Measurements from ENCODE around the gene RRH.
"Not testable (repeated sequence)": the region's sequence is repeated elsewhere in the genome, so short reads cannot be mapped to it uniquely, and the experiment has no call there.

RRH gene

DNA sequence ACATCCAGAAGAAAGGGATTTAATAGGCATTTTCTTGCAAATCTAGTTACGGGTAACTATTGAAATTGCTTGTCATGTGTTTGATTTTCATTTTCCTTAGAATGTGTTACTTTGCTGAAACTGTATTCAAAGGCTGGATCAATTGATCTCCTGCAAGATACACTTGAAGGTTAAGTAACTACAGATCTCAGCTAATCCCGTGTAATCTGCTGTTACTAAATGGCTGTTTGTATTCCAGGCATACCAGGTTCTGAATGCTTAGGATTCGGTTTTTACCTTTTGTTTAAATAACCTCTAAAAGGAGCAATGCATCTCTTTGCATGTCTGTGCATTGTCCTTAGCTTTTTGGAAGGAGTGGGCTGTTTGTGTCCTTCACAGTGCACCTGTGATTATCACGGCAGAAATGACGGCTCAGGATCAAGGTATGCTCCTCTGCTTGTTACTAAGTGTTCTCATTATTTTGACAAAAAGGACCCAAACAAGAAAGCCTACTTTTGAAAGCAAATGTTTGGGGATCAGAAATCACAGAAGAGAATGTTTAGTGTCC, 20.2 kb downstream of the RRH start, which contains the start of gene LRIT3:
LRIT3 (plus strand) TSS at position 212 of the 547 bp plus-strand sequence; CDS start at position 307, 95 bp downstream.
- Histone ChIP-seq H3K4me2 (ENCODE audit: low read length) (no peak within 1 kb of the TSS), H3K9ac (ENCODE audit: low read depth, low read length) (no peak within 1 kb of the TSS), H3K36me3 (ENCODE audit: insufficient read depth, low read length) (no peaks in the 10 kb centered on the region)

DNA sequence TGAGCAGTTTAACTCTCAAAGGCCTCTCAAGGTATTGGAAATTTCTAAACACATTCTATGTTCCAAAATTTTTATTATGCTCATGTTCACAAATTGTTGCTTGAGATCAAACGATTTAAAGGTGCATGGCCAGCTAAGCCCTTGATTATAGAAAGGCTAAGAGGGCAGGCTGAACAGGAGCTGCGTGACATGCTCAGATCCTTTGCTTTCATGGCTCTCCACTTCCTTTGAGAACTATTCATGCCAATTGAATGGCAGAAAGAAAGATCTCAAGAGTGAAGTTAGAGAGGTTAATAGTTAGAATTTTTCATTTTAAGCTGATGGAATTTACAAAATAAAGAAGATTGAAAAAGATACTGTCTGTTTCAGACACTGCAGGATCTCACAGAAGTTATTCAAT, 20.7 kb downstream of the RRH start:
- no peak overlapping the region for H3K4me3 ChIP-seq (ENCODE audit: low read length)
- no peak overlapping the region for H3K9ac ChIP-seq (ENCODE audit: low read depth, low read length)
- H3K9me3 ChIP-seq (replicated peaks; ENCODE audit: low read length), result no peaks in the 10 kb centered on the region
- H3K27me3 ChIP-seq (ENCODE audit: control insufficient read depth, insufficient read depth, low read length), result no peaks in the 10 kb centered on the region
- H3K4me2 ChIP-seq (ENCODE audit: low read length), result no peak overlapping the region
- H3K4me1 ChIP-seq (ENCODE audit: control insufficient read depth, insufficient read depth, low read length), result no peaks in the 10 kb centered on the region
- no peaks in the 10 kb centered on the region for H3K36me3 ChIP-seq (ENCODE audit: insufficient read depth, low read length)

More for the DNA sequence above, 20.2 kb downstream of the RRH start, which contains the start of gene LRIT3:
- Histone ChIP-seq H3K9me3 (replicated peaks; ENCODE audit: low read length) (no peaks in the 10 kb centered on the region), H3K27me3 (ENCODE audit: control insufficient read depth, insufficient read depth, low read length) (no peaks in the 10 kb centered on the region), H3K4me1 (ENCODE audit: control insufficient read depth, insufficient read depth, low read length) (no peaks in the 10 kb centered on the region), H3K4me3 (ENCODE audit: low read length) (no peak within 1 kb of the TSS)

DNA sequence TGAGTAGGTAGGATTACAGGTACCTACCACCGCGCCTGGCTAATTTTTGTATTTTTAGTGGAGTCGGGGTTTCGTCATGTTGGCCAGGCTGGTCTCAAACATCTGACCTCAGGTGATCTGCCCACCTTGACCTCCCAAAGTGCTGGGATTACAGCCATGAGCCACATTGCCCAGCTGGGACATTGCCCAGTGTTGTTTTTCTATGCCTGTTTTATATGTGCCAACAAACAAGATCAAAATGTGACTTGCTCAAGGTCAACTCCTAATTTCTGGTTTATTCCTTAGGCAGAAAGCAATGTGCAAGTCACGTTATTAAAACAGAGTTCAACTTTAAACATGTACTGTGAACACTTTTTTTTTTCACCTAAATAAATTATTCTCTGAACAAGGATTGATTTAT, 22.8 kb downstream of the RRH start:
- no peak overlapping the region for H3K4me2 ChIP-seq (ENCODE audit: low read length)
- H3K27me3 ChIP-seq (ENCODE audit: control insufficient read depth, insufficient read depth, low read length), result no peaks in the 10 kb centered on the region
- H3K9ac ChIP-seq (ENCODE audit: low read depth, low read length), result no peak overlapping the region
- H3K9me3 ChIP-seq (replicated peaks; ENCODE audit: low read length), result no peaks in the 10 kb centered on the region
- no peaks in the 10 kb centered on the region for H3K36me3 ChIP-seq (ENCODE audit: insufficient read depth, low read length)
- no peaks in the 10 kb centered on the region for H3K4me1 ChIP-seq (ENCODE audit: control insufficient read depth, insufficient read depth, low read length)
- no peak overlapping the region for H3K4me3 ChIP-seq (ENCODE audit: low read length)

DNA sequence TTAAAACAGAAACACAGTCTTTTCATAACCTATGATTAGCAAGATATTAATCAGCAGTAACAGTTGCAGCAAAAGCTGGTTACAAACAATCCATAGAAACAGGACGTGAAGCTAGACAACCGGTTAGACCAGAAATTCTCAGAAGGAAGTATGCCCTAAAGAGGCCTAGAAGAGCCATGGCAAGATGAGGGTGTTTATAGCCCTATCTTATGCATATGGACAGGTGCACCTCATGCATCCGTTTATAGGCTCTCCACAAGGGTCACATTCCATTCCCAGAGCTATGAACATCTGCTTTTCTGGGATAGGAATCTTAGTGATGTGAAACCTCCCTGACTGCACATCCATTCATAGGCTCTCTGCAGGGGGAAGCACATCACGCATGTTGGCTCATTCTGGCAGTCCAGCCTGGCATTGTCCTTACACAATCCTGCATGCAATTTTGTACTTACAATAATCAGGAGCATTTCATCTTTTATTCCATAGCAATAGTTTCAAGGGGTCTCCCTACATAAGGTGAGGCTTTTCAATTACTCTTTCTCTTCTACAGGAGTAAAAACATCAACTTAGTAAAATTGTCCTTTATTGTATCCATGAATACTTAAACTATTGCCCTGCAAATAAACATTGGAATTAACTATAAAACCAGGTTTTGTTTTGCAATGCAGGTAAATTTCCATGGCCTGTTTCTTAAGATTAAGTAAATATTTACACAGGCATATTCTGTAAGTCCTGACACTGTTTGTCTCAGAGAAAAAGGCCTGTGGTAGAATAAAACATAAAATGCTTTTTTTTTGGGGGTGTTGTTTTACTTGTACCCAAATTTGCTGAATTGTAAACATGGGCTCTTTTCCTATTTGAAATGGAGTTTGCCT, 31.9 kb downstream of the RRH start:
- not testable (repeated sequence) for H3K36me3 ChIP-seq (ENCODE audit: insufficient read depth, low read length); H3K4me3 ChIP-seq (ENCODE audit: low read length); H3K9me3 ChIP-seq (replicated peaks; ENCODE audit: low read length); H3K9ac ChIP-seq (ENCODE audit: low read depth, low read length); H3K27me3 ChIP-seq (ENCODE audit: control insufficient read depth, insufficient read depth, low read length); H3K4me2 ChIP-seq (ENCODE audit: low read length); H3K4me1 ChIP-seq (ENCODE audit: control insufficient read depth, insufficient read depth, low read length)

DNA sequence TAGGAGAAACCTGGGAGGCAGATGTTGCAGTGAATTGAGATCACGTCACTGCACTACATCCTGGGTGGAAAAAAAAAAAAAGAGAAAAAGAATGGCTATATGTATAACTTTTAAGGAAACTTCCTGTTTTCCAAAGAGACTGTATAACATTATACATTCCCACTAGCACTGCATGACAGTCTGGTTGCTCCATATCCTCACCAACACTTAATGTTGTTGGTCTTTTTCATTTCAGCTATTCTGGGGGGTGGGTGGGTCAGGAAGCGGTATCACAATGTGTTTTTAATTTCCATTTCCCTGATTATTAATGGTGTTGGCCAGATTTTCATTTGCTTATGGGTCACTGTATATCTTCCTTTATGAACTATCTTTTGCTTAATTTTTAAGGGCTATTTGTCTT, 33.5 kb downstream of the RRH start:
- Histone ChIP-seq H3K4me1 (ENCODE audit: control insufficient read depth, insufficient read depth, low read length) (no peaks in the 10 kb centered on the region), H3K36me3 (ENCODE audit: insufficient read depth, low read length) (no peaks in the 10 kb centered on the region), H3K9ac (ENCODE audit: low read depth, low read length) (no peak overlapping the region), H3K27me3 (ENCODE audit: control insufficient read depth, insufficient read depth, low read length) (no peaks in the 10 kb centered on the region), H3K9me3 (replicated peaks; ENCODE audit: low read length) (no peaks in the 10 kb centered on the region), H3K4me2 (ENCODE audit: low read length) (no peak overlapping the region), H3K4me3 (ENCODE audit: low read length) (no peak overlapping the region)

DNA sequence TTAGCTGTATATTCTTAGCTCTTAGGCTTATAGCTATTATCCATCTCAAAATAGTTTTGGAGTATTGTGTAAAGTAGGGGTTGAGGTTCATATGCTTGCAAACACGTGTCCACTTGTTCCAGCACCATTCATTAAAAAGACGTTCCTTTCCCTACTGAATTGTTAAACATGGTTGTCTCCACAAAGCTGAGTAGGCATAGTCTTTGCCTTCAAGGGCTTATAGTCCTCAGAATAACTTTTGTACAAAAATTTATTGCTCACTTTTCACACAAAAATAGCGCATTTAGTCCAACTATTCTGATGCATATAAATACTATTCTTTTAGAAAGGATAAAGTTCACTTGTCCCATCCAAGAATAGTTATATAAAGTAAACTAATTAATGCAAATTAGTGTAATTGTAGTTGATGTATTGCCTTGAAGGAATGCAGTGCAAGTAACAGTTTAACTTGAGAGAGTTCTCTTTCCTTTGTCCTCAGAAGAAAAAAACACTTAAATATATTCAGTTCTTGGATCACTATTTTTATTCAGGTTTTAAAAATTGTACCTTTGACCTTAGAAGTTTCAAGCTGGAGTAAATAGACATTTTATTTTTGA, 34.2 kb downstream of the RRH start:
- no peak overlapping the region for H3K9ac ChIP-seq (ENCODE audit: low read depth, low read length)
- H3K4me2 ChIP-seq (ENCODE audit: low read length), result no peak overlapping the region
- no peak overlapping the region for H3K4me3 ChIP-seq (ENCODE audit: low read length)
- H3K36me3 ChIP-seq (ENCODE audit: insufficient read depth, low read length), result no peaks in the 10 kb centered on the region
- H3K4me1 ChIP-seq (ENCODE audit: control insufficient read depth, insufficient read depth, low read length), result no peaks in the 10 kb centered on the region
- no peaks in the 10 kb centered on the region for H3K27me3 ChIP-seq (ENCODE audit: control insufficient read depth, insufficient read depth, low read length)
- H3K9me3 ChIP-seq (replicated peaks; ENCODE audit: low read length), result no peaks in the 10 kb centered on the region

DNA sequence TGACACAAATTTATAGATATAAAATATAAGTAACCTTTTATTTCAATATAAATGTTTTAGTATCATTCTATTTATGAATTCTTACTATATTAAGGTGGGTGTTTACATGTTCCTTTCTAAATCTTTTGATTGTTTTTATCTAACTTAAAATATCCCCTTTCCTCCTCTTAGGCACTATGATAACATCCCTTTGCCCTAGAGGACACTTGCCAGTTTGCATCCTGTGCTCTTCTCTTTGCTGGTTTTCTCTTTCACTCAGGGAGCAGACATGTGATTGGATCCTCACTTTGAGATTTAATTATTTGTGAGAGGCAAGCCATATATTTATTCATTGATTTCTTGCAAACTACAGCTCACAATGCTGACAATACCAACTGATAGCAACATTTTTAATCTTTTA, 36.4 kb downstream of the RRH start:
- no peak overlapping the region for H3K4me3 ChIP-seq (ENCODE audit: low read length)
- H3K4me1 ChIP-seq (ENCODE audit: control insufficient read depth, insufficient read depth, low read length), result no peaks in the 10 kb centered on the region
- H3K36me3 ChIP-seq (ENCODE audit: insufficient read depth, low read length), result no peaks in the 10 kb centered on the region
- H3K9me3 ChIP-seq (replicated peaks; ENCODE audit: low read length), result no peaks in the 10 kb centered on the region
- no peaks in the 10 kb centered on the region for H3K27me3 ChIP-seq (ENCODE audit: control insufficient read depth, insufficient read depth, low read length)
- H3K4me2 ChIP-seq (ENCODE audit: low read length), result no peak overlapping the region
- no peak overlapping the region for H3K9ac ChIP-seq (ENCODE audit: low read depth, low read length)

DNA sequence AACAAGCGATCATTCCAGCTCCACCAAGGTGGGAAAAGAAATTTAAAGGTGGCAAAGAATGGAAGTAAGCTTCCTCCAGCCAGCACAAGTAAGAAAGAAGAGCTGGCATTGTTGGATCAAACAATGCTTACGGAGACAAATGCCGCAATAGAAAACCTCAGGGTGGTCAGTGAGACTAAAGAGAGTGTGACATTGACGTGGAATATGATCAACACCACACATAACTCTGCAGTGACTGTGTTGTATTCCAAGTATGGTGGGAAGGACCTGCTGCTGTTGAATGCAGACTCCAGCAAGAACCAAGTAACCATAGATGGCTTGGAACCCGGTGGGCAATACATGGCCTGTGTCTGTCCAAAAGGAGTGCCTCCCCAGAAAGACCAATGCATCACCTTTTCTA, 42.3 kb downstream of the RRH start:
- Histone ChIP-seq H3K27me3 (ENCODE audit: control insufficient read depth, insufficient read depth, low read length) (no peaks in the 10 kb centered on the region), H3K4me3 (ENCODE audit: low read length) (no peak overlapping the region), H3K4me2 (ENCODE audit: low read length) (no peak overlapping the region), H3K4me1 (ENCODE audit: control insufficient read depth, insufficient read depth, low read length) (no peaks in the 10 kb centered on the region), H3K9ac (ENCODE audit: low read depth, low read length) (no peak overlapping the region), H3K36me3 (ENCODE audit: insufficient read depth, low read length) (no peaks in the 10 kb centered on the region), H3K9me3 (replicated peaks; ENCODE audit: low read length) (no peaks in the 10 kb centered on the region)

DNA sequence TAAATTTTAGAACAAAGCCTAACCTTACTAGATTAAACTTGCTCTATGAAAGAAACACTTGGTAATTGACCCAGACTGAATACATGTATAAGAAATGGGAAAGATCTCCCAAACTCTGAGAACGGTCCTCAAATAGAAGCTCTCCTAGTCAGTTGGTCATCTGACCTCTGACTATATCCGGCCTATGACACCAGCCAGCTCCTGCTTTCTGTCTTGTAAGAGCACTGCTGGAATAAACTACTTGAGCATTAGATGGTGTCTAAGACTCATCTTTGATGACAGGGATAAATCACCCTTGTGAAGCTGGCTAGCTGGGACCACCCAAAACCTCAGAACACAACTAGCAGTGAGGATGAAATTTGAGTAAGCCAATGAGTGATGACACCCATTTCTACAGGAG, 44.3 kb downstream of the RRH start:
- no peak overlapping the region for H3K4me3 ChIP-seq (ENCODE audit: low read length)
- H3K9me3 ChIP-seq (replicated peaks; ENCODE audit: low read length), result no peaks in the 10 kb centered on the region
- no peak overlapping the region for H3K4me2 ChIP-seq (ENCODE audit: low read length)
- no peaks in the 10 kb centered on the region for H3K4me1 ChIP-seq (ENCODE audit: control insufficient read depth, insufficient read depth, low read length)
- no peak overlapping the region for H3K9ac ChIP-seq (ENCODE audit: low read depth, low read length)
- H3K36me3 ChIP-seq (ENCODE audit: insufficient read depth, low read length), result no peaks in the 10 kb centered on the region
- no peaks in the 10 kb centered on the region for H3K27me3 ChIP-seq (ENCODE audit: control insufficient read depth, insufficient read depth, low read length)

DNA sequence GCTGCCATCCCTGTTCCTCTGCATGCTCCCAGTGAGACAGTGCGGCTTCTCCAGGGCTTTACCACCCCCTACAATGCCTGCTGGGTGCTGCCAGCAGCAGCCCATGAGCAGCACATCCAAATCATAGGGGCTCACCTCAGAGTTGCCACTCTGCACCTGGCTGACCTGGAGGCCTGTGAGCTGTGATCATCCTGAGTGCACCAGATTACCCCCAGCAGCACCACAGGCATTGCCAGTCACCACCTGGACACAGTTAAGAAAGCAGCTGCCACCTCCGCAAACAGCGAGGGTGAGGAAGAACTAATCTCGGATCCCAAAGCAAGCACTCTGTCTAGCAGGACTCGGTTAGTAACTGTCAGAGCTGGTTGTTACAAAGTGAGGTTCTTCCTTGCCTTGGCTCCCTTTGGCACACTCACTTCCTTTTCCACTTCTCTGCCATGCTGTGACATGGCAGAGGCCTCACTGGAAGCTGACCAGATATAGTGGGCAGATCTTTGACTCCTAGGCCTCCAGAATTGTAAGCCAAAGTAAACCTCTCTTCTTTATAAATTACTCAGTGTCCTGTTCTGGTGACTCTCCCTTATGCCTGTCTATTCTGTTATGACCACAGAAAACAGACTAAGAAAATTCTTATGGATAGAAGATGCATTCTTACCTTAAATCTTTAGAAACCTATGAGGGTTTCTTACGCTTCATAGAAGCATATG, 45.3 kb downstream of the RRH start:
- Histone ChIP-seq H3K4me2 (ENCODE audit: low read length) (no peak overlapping the region), H3K9ac (ENCODE audit: low read depth, low read length) (no peak overlapping the region), H3K4me3 (ENCODE audit: low read length) (no peak overlapping the region), H3K27me3 (ENCODE audit: control insufficient read depth, insufficient read depth, low read length) (no peaks in the 10 kb centered on the region), H3K36me3 (ENCODE audit: insufficient read depth, low read length) (no peaks in the 10 kb centered on the region), H3K4me1 (ENCODE audit: control insufficient read depth, insufficient read depth, low read length) (no peaks in the 10 kb centered on the region), H3K9me3 (replicated peaks; ENCODE audit: low read length) (no peaks in the 10 kb centered on the region)

DNA sequence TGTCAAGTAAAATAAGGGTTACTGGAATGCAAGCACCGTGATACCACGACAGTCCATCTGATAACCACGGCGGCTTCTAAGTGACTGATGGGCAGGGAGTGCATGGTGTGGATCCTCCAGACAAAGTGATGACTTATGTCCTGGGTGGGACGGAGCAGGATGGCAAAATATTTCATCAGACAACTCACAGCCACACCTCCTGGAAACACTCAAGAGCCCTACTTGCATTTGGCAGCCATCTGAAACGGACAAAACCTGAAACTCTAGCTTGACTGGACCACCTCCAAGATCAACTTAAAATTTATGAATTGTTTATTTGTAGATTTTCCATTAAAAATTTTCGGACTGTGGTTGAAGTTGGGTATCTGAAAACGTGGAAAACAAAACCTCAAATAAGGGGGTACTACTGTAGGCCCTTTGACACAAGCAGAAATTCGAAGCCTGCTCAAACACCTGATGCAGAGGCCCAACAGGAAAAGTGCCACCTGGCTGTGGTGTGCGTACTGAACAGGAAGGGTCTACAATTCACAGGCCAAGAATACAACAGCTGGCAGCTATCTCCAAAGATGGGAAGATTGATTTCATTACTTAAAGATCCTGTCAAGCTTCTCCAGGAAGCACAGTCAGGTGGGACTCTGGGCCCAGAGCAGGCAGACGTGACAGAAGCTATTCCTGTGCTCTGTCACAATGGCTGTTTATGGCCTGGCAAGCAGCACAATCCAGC, 46.2 kb downstream of the RRH start:
- no peaks in the 10 kb centered on the region for H3K9me3 ChIP-seq (replicated peaks; ENCODE audit: low read length)
- H3K27me3 ChIP-seq (ENCODE audit: control insufficient read depth, insufficient read depth, low read length), result no peaks in the 10 kb centered on the region
- H3K9ac ChIP-seq (ENCODE audit: low read depth, low read length), result no peak overlapping the region
- no peak overlapping the region for H3K4me3 ChIP-seq (ENCODE audit: low read length)
- H3K4me2 ChIP-seq (ENCODE audit: low read length), result no peak overlapping the region
- H3K36me3 ChIP-seq (ENCODE audit: insufficient read depth, low read length), result no peaks in the 10 kb centered on the region
- H3K4me1 ChIP-seq (ENCODE audit: control insufficient read depth, insufficient read depth, low read length), result no peaks in the 10 kb centered on the region

All from skeletal muscle satellite cell (primary cell).